ENCODE results near the gene TRAPPC11. TPM values are rescaled to one million over a fixed set of nuclear protein-coding genes. Genes with fewer than 3 reads are reported as not detected.

Gene TRAPPC11
- total and polyA plus RNA-seq, 2 of the 4 experiments (the other 2 are of a cell fraction) = 25.3 to 56.8 TPM

GRCh38 chr4:183757060-183757459, 98.0 kb downstream of the TRAPPC11 start:
- no peak for ATAC-seq (ENCODE audit: low read depth)
- BruUV-seq (replicated peaks) = no TSS peak

More at GRCh38 chr4:183757060-183757459, 98.0 kb downstream of the TRAPPC11 start:
- Histone ChIP-seq H2AK5ac (ENCODE audit: low read depth, low read length) (no peak overlapping the region), H2AFZ (replicated peaks; ENCODE audit: low read length, poor library complexity) (no peak overlapping the region), H3K56ac (ENCODE audit: extremely low read depth, insufficient read depth, low read length) (no peak overlapping the region), H3K79me1 (ENCODE audit: low read depth in 1 of 2, low read length in 2 of 2) (no peaks in the 10 kb centered on the region), H4K5ac (ENCODE audit: low read depth, low read length) (no peak overlapping the region), H3K23ac (ENCODE audit: low read depth, low read length) (no peak overlapping the region), H3K27ac (ENCODE audit: insufficient read depth, low read length) (no peak overlapping the region), H2BK15ac (ENCODE audit: low read depth, low read length) (no peak overlapping the region), H3K4ac (ENCODE audit: low read depth, low read length) (no peak overlapping the region), H3K14ac (replicated peaks; ENCODE audit: low read depth, low read length) (no peak overlapping the region), H3K4me3 (ENCODE audit: insufficient read depth, low read depth, low read length) (no peak overlapping the region), H3K36me3 (ENCODE audit: control insufficient read depth, insufficient read depth, low read length) (no peaks in the 10 kb centered on the region), H3K4me2 (ENCODE audit: low read depth, low read length) (no peak overlapping the region), H2AK9ac (replicated peaks; ENCODE audit: low read depth, low read length, poor library complexity) (no peak overlapping the region), H4K91ac (ENCODE audit: insufficient read depth, low read depth, low read length) (no peak overlapping the region), H3K18ac (ENCODE audit: low read depth, low read length) (no peak overlapping the region), H2BK120ac (ENCODE audit: low read depth, low read length) (no peak overlapping the region), H2BK20ac (ENCODE audit: low read depth, low read length) (no peak overlapping the region), H3K9me1 (ENCODE audit: insufficient read depth, low read length) (no peaks in the 10 kb centered on the region), H3K27me3 (ENCODE audit: control insufficient read depth, insufficient read depth, low read length) (no peaks in the 10 kb centered on the region), H4K8ac (ENCODE audit: low read depth in 2 of 2, low read length in 2 of 2) (no peak overlapping the region), H2BK5ac (ENCODE audit: low read depth, low read length, poor library complexity, severe bottlenecking) (no peak overlapping the region), H4K20me1 (ENCODE audit: insufficient read depth, low read length) (no peaks in the 10 kb centered on the region), H3K9me3 (ENCODE audit: control insufficient read depth, insufficient read depth, low read length) (no peaks in the 10 kb centered on the region), H3K4me1 (ENCODE audit: control insufficient read depth, insufficient read depth, low read length) (no peaks in the 10 kb centered on the region), H3K9ac (ENCODE audit: low read depth, low read length) (no peak overlapping the region)
- no peak for DNase-seq
- dilution Hi-C loops (cut with HindIII; ENCODE audit: low sequenced_read_pairs, unreplicated experiment) = no loop called here
- intact Hi-C loops (cut with micrococcal nuclease) = no loop called here
- in situ Hi-C loops (cut with MboI; ENCODE audit: low sequenced_read_pairs) = no loop called here
- no peak for TF ChIP-seq USF2 (IDR thresholded peaks at IDR 0.05; ENCODE audit: low read depth, low read length)
- TF ChIP-seq CTCF (conservative IDR thresholded peaks at IDR 0.05; ENCODE audit: low read depth, low read length) = no peak
- TF ChIP-seq MAZ (IDR thresholded peaks at IDR 0.05; ENCODE audit: borderline replicate concordance, low read depth, low read length) = no peak
- TF ChIP-seq FOS (IDR thresholded peaks at IDR 0.05; ENCODE audit: low read depth, low read length) = no peak
- TF ChIP-seq NFE2L2 (IDR thresholded peaks at IDR 0.05; ENCODE audit: low read depth, low read length) = no peak
- TF ChIP-seq MXI1 (IDR thresholded peaks at IDR 0.05; ENCODE audit: borderline replicate concordance, low read depth, low read length) = no peak
- TF ChIP-seq CHD1 (IDR thresholded peaks at IDR 0.05; ENCODE audit: low read depth, low read length) = no peak
- no peak for TF ChIP-seq RCOR1 (IDR thresholded peaks at IDR 0.05; ENCODE audit: insufficient replicate concordance, low read length)
- TF ChIP-seq RFX5 (IDR thresholded peaks at IDR 0.05; ENCODE audit: low read depth, low read length) = no peak
- TF ChIP-seq, protein P1, sequence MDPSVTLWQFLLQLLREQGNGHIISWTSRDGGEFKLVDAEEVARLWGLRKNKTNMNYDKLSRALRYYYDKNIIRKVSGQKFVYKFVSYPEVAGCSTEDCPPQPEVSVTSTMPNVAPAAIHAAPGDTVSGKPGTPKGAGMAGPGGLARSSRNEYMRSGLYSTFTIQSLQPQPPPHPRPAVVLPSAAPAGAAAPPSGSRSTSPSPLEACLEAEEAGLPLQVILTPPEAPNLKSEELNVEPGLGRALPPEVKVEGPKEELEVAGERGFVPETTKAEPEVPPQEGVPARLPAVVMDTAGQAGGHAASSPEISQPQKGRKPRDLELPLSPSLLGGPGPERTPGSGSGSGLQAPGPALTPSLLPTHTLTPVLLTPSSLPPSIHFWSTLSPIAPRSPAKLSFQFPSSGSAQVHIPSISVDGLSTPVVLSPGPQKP (IDR thresholded peaks at IDR 0.05; ENCODE audit: borderline replicate concordance, low read depth, low read length) = no peak
- no peak for TF ChIP-seq MAFK (IDR thresholded peaks at IDR 0.05; ENCODE audit: low read depth, low read length)
- TF ChIP-seq RAD21 (IDR thresholded peaks at IDR 0.05; ENCODE audit: low read length) = no peak
- no peak for TF ChIP-seq POLR2A (IDR thresholded peaks at IDR 0.05; ENCODE audit: low read depth, low read length)
- TF ChIP-seq SMC3 (IDR thresholded peaks at IDR 0.05; ENCODE audit: low read depth, low read length) = no peak
- TF ChIP-seq CEBPB (IDR thresholded peaks at IDR 0.05; ENCODE audit: low read depth, low read length) = no peak
- no peak for TF ChIP-seq BHLHE40 (IDR thresholded peaks at IDR 0.05; ENCODE audit: low read depth, low read length)
- CTCF ChIA-PET = no interaction called here
- POLR2A ChIA-PET (ENCODE audit: unreplicated experiment) = no interaction called here
- WGBS, 2 experiments (ENCODE audit: extremely low coverage in 2 of 2, insufficient read length in 1 of 2) = 85% methylated on average over 5 of the region's 10 CpGs; no CpG with 5 or more reads in 1 of the 2 experiments
